Stimulated activated CD4-positive, alpha-beta T cell treated with anti-CD3 and anti-CD28 coated beads, Interleukin-15, amount 100 ng/mL, for 24 hours (primary cell): ENCODE data around the gene TIGIT.

Experiments
- DNase-seq: peaks from one replicate; pipeline ENCODE4 v3.0.0-alpha.2; 2020

Gene TIGIT

GRCh38 chr3:114314282-114314681 is 20.5 kb downstream of the TIGIT start:
- no peak for DNase-seq

GRCh38 chr3:114318295-114318694 is 24.5 kb downstream of the TIGIT start:
- peak; percentile 35 for DNase-seq

- no peak for DNase-seq
Measured at GRCh38 chr3:114319453-114319852, 25.6 kb downstream of the TIGIT start.

- no peak for DNase-seq
Measured at GRCh38 chr3:114320246-114320645, 26.4 kb downstream of the TIGIT start.

- no peak for DNase-seq
Measured at GRCh38 chr3:114323546-114324254, 29.9 kb downstream of the TIGIT start.

- DNase-seq = no peak
Measured at GRCh38 chr3:114327665-114328064, 33.8 kb downstream of the TIGIT start.

- no peak for DNase-seq
Measured at GRCh38 chr3:114328345-114328744, 34.5 kb downstream of the TIGIT start.

- no peak for DNase-seq
Measured at GRCh38 chr3:114329823-114330222, 36.0 kb downstream of the TIGIT start.

GRCh38 chr3:114331007-114331406 is 37.2 kb downstream of the TIGIT start:
- DNase-seq = no peak

- no peak for DNase-seq
Measured at GRCh38 chr3:114331710-114332109, 37.9 kb downstream of the TIGIT start.

GRCh38 chr3:114332342-114333179 is 38.7 kb downstream of the TIGIT start:
- DNase-seq = no peak

GRCh38 chr3:114333180-114333922 is 39.5 kb downstream of the TIGIT start:
- DNase-seq = no peak

- DNase-seq = no peak
Measured at GRCh38 chr3:114333923-114334240, 40.1 kb downstream of the TIGIT start.

- DNase-seq = no peak
Measured at GRCh38 chr3:114336122-114336697, 42.4 kb downstream of the TIGIT start.

- no peak for DNase-seq
Measured at GRCh38 chr3:114336857-114337256, 43.0 kb downstream of the TIGIT start.

- no peak for DNase-seq
Measured at GRCh38 chr3:114338651-114339357, 45.0 kb downstream of the TIGIT start.

- DNase-seq = no peak
Measured at GRCh38 chr3:114344492-114344891, 50.7 kb downstream of the TIGIT start.

GRCh38 chr3:114350271-114350670 is 56.4 kb downstream of the TIGIT start:
- DNase-seq = no peak

GRCh38 chr3:114350690-114351089 is 56.9 kb downstream of the TIGIT start:
- DNase-seq = no peak

- DNase-seq = no peak
Measured at GRCh38 chr3:114351123-114351821, 57.4 kb downstream of the TIGIT start.

GRCh38 chr3:114351822-114352145 is 58.0 kb downstream of the TIGIT start:
- no peak for DNase-seq

- DNase-seq = no peak
Measured at GRCh38 chr3:114355653-114356052, 61.8 kb downstream of the TIGIT start.
